Measurements from ENCODE around the gene KLHL26. TPM values are rescaled to one million over a fixed set of nuclear protein-coding genes. Genes with fewer than 3 reads are reported as not detected.

The KLHL26 gene
- total and polyA plus RNA-seq, 9 of the 15 experiments (the other 6 are each of a cell fraction or from before 2014, with no cell fraction given) = 0.13 to 13.3 (median 1.4) TPM

GRCh38 chr19:18718015-18718526 is 81.2 kb downstream of the KLHL26 start:
- ATAC-seq = no peak
- in situ Hi-C loops (cut with MboI) = no loop called here
- peaks cover 14% of the 10 kb centered on the region for H4K20me1 ChIP-seq (replicated peaks; ENCODE audit: control insufficient read depth, insufficient read depth, low read length)

GRCh38 chr19:18718846-18719458 is 82.1 kb downstream of the KLHL26 start:
- POLR2A ChIA-PET = interaction anchor here (1.1 kb wide), 1 partner anchor 14 kb away, joined by 3 read pairs; no protein-coding TSS in a partner anchor
- DNase-seq (ENCODE audit: extremely low read depth in 1 of 4, low spot score in 3 of 4) (no peak), ATAC-seq (no peak), FAIRE-seq (no peak)
- H3K9ac ChIP-seq (ENCODE audit: insufficient read depth in 1 of 2, low read depth in 2 of 2, low read length in 2 of 2) = peak overlapping the region in 1 of 2 experiments; percentile 76; a peak in 1 of 4 replicates
- peaks cover 2% of the 10 kb centered on the region for H3K9me1 ChIP-seq (ENCODE audit: control insufficient read depth, insufficient read depth, low read length)
- no peak overlapping the region for H3K4me2 ChIP-seq (ENCODE audit: insufficient read depth, low read length)
- no peak overlapping the region for H2AFZ ChIP-seq (ENCODE audit: low read depth, low read length)
- intact Hi-C loops (cut with micrococcal nuclease) (no loop called here), in situ Hi-C loops (cut with MboI) (no loop called here)
- no TSS peak for BruUV-seq (replicated peaks)
- H3K27me3 ChIP-seq (ENCODE audit: control insufficient read depth in 2 of 2, insufficient read depth in 2 of 2, low read length in 2 of 2) = peaks cover 0 to 3% of the 10 kb centered on the region in 2 experiments; a peak in 1 of 5 replicates
- no peak overlapping the region for H3K4me3 ChIP-seq
- H3K4me1 ChIP-seq (replicated peaks in 1 of 2; ENCODE audit: control insufficient read depth in 2 of 2, insufficient read depth in 2 of 2, low read length in 2 of 2) = peaks cover 0 to 29% of the 10 kb centered on the region in 2 experiments; a peak in 2 of 5 replicates
- CTCF ChIA-PET (ENCODE audit: low intra/inter-chr PET ratio) = no interaction called here
- peaks cover 10% of the 10 kb centered on the region; the same call in 1 of the 2 replicates for H4K20me1 ChIP-seq (replicated peaks; ENCODE audit: control insufficient read depth, insufficient read depth, low read length)
- H3K27ac ChIP-seq (ENCODE audit: extremely low read depth, low read depth, low read length) = no peak overlapping the region
- no peaks in the 10 kb centered on the region for H3K9me3 ChIP-seq (replicated peaks; ENCODE audit: control insufficient read depth, insufficient read depth, low read depth, low read length)
- H3K36me3 ChIP-seq (ENCODE audit: control insufficient read depth, insufficient read depth, low read length) = no peaks in the 10 kb centered on the region
- H3K79me2 ChIP-seq (ENCODE audit: control insufficient read depth, insufficient read depth, low read length) = no peaks in the 10 kb centered on the region
- 62% methylated on average over 14 of the region's 16 CpGs for WGBS (ENCODE audit: insufficient coverage, low coverage, missing lambda C conversion rate)
- no peak for TF ChIP-seq ZBTB9 (CRISPR knock-in tag; IDR thresholded peaks at IDR 0.05)
- TF ChIP-seq PHF8 (IDR thresholded peaks at IDR 0.05; ENCODE audit: borderline replicate concordance, low read length) = no peak
- no peak for TF ChIP-seq GTF2E2 (tag; IDR thresholded peaks at IDR 0.05)
- TF ChIP-seq, protein P1, sequence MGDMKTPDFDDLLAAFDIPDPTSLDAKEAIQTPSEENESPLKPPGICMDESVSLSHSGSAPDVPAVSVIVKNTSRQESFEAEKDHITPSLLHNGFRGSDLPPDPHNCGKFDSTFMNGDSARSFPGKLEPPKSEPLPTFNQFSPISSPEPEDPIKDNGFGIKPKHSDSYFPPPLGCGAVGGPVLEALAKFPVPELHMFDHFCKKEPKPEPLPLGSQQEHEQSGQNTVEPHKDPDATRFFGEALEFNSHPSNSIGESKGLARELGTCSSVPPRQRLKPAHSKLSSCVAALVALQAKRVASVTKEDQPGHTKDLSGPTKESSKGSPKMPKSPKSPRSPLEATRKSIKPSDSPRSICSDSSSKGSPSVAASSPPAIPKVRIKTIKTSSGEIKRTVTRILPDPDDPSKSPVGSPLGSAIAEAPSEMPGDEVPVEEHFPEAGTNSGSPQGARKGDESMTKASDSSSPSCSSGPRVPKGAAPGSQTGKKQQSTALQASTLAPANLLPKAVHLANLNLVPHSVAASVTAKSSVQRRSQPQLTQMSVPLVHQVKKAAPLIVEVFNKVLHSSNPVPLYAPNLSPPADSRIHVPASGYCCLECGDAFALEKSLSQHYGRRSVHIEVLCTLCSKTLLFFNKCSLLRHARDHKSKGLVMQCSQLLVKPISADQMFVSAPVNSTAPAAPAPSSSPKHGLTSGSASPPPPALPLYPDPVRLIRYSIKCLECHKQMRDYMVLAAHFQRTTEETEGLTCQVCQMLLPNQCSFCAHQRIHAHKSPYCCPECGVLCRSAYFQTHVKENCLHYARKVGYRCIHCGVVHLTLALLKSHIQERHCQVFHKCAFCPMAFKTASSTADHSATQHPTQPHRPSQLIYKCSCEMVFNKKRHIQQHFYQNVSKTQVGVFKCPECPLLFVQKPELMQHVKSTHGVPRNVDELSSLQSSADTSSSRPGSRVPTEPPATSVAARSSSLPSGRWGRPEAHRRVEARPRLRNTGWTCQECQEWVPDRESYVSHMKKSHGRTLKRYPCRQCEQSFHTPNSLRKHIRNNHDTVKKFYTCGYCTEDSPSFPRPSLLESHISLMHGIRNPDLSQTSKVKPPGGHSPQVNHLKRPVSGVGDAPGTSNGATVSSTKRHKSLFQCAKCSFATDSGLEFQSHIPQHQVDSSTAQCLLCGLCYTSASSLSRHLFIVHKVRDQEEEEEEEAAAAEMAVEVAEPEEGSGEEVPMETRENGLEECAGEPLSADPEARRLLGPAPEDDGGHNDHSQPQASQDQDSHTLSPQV (IDR thresholded peaks at IDR 0.05) = no peak
- TF ChIP-seq ZNF311 (CRISPR knock-in tag; IDR thresholded peaks at IDR 0.05) = no peak
- no peak for TF ChIP-seq L3MBTL2 (IDR thresholded peaks at IDR 0.05)
- TF ChIP-seq LEF1 (IDR thresholded peaks at IDR 0.05) = no peak
- no peak for TF ChIP-seq CBX3 (IDR thresholded peaks at IDR 0.05; ENCODE audit: borderline replicate concordance in 1 of 2, low read length in 2 of 2)
- TF ChIP-seq HDGF (IDR thresholded peaks at IDR 0.05) = no peak

More at GRCh38 chr19:18718015-18718526, 81.2 kb downstream of the KLHL26 start:
- H3K27ac ChIP-seq (ENCODE audit: extremely low read depth, low read depth, low read length) = no peak overlapping the region
- FAIRE-seq (no peak), DNase-seq (ENCODE audit: extremely low read depth in 1 of 4, low spot score in 3 of 4) (no peak)
- no peak overlapping the region for H2AFZ ChIP-seq (ENCODE audit: low read depth, low read length)
- ChIA-PET CTCF (ENCODE audit: low intra/inter-chr PET ratio) (no interaction called here), POLR2A (interaction anchor here (1.1 kb wide), 1 partner anchor 358 kb away, joined by 4 read pairs; no protein-coding TSS in a partner anchor)
- no peaks in the 10 kb centered on the region for H3K79me2 ChIP-seq (ENCODE audit: control insufficient read depth, insufficient read depth, low read length)
- H3K36me3 ChIP-seq (ENCODE audit: control insufficient read depth, insufficient read depth, low read length) = no peaks in the 10 kb centered on the region
- no peak overlapping the region for H3K4me2 ChIP-seq (ENCODE audit: insufficient read depth, low read length)
- H3K9me3 ChIP-seq (replicated peaks; ENCODE audit: control insufficient read depth, insufficient read depth, low read depth, low read length) = no peaks in the 10 kb centered on the region
- no peak overlapping the region for H3K9ac ChIP-seq (ENCODE audit: insufficient read depth in 1 of 2, low read depth in 2 of 2, low read length in 2 of 2)
- H3K9me1 ChIP-seq (ENCODE audit: control insufficient read depth, insufficient read depth, low read length) = peaks cover 2% of the 10 kb centered on the region
- intact Hi-C loops (cut with micrococcal nuclease) = no loop called here
- no TSS peak for BruUV-seq (replicated peaks)
- no peak overlapping the region for H3K4me3 ChIP-seq
- H3K27me3 ChIP-seq (ENCODE audit: control insufficient read depth in 2 of 2, insufficient read depth in 2 of 2, low read length in 2 of 2) = no peaks in the 10 kb centered on the region
- WGBS (ENCODE audit: insufficient coverage, low coverage, missing lambda C conversion rate) = 48% methylated on average over 5 of the region's 5 CpGs
- no peak for TF ChIP-seq SMAD1 (IDR thresholded peaks at IDR 0.05; ENCODE audit: low read depth, low read length, partially characterized antibody)
- peaks cover 0 to 26% of the 10 kb centered on the region in 2 experiments; a peak in 2 of 5 replicates for H3K4me1 ChIP-seq (replicated peaks in 1 of 2; ENCODE audit: control insufficient read depth in 2 of 2, insufficient read depth in 2 of 2, low read length in 2 of 2)
